HUES64 (cell line): ENCODE data around the gene ERC2.

ENCODE experiments used
- H3K27ac ChIP-seq: 2 replicates; pipeline ENCODE4 v1.7.0; 2013; ENCODE audit warnings: low read depth, low read length, inconsistent platforms
- H3K27me3 ChIP-seq: 2 replicates; pipeline ENCODE4 v1.6.1; 2013; ENCODE audit warnings: mild to moderate bottlenecking, low read length; ENCODE audit not compliant: insufficient read depth
- H3K36me3 ChIP-seq: 2 replicates; pipeline ENCODE4 v1.6.1; 2013; ENCODE audit warnings: mild to moderate bottlenecking, low read length; ENCODE audit not compliant: insufficient read depth
- H3K4me1 ChIP-seq: 2 replicates; pipeline ENCODE4 v1.6.1; 2013; ENCODE audit warnings: mild to moderate bottlenecking, low read length, moderate library complexity; ENCODE audit not compliant: insufficient read depth
- H3K4me3 ChIP-seq: 2 replicates; pipeline ENCODE4 v1.5.1; 2013; ENCODE audit warnings: mild to moderate bottlenecking, low read length, moderate library complexity
- H3K9ac ChIP-seq: 2 replicates; pipeline ENCODE4 v1.6.1; 2013; ENCODE audit warnings: mild to moderate bottlenecking, low read depth, low read length
- H3K9me3 ChIP-seq: 2 replicates; pipeline ENCODE4 v1.6.1; 2013; ENCODE audit warnings: low read depth, low read length; ENCODE audit not compliant: insufficient read depth
- whole genome bisulfite sequencing: fragments of 150-250, 120-280 bp; methylation state at CpG from one replicate; pipeline ENCODE4 v1.1.7; 2013; ENCODE audit warnings: missing lambda C conversion rate; 5-methylcytosine and 5-hydroxymethylcytosine counted together

ERC2 gene

DNA sequence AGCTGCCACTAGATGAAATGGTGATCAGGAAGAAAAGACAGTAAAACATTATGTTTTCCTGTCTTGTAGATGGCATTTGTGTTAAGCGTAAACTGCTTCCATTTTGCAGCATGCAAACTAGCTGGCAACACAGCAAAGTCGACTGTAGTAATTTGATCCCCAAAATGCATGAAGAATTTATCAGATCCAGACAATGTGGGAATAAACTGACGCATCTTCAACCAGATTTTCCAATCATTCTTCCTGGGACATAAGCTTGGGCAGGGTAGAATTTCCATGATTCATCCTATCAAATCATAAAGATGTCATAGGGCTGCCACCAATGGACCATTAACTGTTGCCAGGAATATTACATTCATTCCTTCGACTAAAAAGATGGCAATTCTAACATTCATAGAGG lies 260.3 kb downstream of the ERC2 start:
- 94% methylated on average over 3 of the region's 4 CpGs for WGBS
- no peak overlapping the region for H3K9ac ChIP-seq
- H3K4me3 ChIP-seq, result no peak overlapping the region
- no peaks in the 10 kb centered on the region for H3K27me3 ChIP-seq
- no peak overlapping the region for H3K27ac ChIP-seq
- H3K4me1 ChIP-seq, result 0 out of 2 replicates have a peak, but pooled peaks cover 4% of the 10 kb centered on the region
- peaks cover 10% of the 10 kb centered on the region for H3K9me3 ChIP-seq
- no peaks in the 10 kb centered on the region for H3K36me3 ChIP-seq

- no peak overlapping the region for H3K4me3 ChIP-seq
- 86% methylated on average over 3 of the region's 3 CpGs for WGBS
- 0 out of 2 replicates have a peak, but pooled peaks cover 4% of the 10 kb centered on the region for H3K4me1 ChIP-seq
- no peak overlapping the region for H3K27ac ChIP-seq
- H3K27me3 ChIP-seq, result no peaks in the 10 kb centered on the region
- no peaks in the 10 kb centered on the region for H3K36me3 ChIP-seq
- H3K9ac ChIP-seq, result no peak overlapping the region
- no peaks in the 10 kb centered on the region for H3K9me3 ChIP-seq
Measured at GRCh38 chr3:56205406-56205805, 262.9 kb downstream of the ERC2 start.

GRCh38 chr3:56202997-56203396 lies 265.3 kb downstream of the ERC2 start:
- Histone ChIP-seq H3K9me3 (no peaks in the 10 kb centered on the region), H3K4me1 (0 out of 2 replicates have a peak, but pooled peaks cover 4% of the 10 kb centered on the region), H3K9ac (no peak overlapping the region), H3K27ac (no peak overlapping the region), H3K36me3 (no peaks in the 10 kb centered on the region), H3K27me3 (no peaks in the 10 kb centered on the region), H3K4me3 (no peak overlapping the region)
- 93% methylated on average over 3 of the region's 4 CpGs for WGBS

DNA sequence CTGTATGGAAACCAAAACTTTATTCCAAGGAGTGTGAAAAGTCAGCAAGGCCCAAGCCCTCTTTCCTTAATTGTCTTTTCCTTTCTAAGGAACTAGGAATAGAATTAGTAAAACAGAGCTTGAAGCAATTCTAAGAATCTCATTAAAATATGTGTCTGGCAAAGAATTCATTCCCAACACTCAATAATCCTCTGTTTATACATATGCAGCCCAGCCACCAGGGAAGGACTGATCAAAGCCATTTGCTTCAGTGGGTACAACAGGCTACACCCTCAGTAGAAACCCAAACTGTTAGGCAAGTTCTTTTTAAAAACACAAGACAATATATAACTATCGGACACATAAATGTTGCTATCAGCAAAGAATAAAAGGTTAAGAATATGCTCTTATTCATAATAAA lies 266.9 kb downstream of the ERC2 start:
- H3K9ac ChIP-seq, result no peak overlapping the region
- H3K36me3 ChIP-seq, result no peaks in the 10 kb centered on the region
- H3K9me3 ChIP-seq, result no peaks in the 10 kb centered on the region
- H3K27me3 ChIP-seq, result no peaks in the 10 kb centered on the region
- 0 out of 2 replicates have a peak, but pooled peaks cover 4% of the 10 kb centered on the region for H3K4me1 ChIP-seq
- H3K27ac ChIP-seq, result no peak overlapping the region
- H3K4me3 ChIP-seq, result no peak overlapping the region
- no CpG with 5 or more reads among the region's 1 CpG for WGBS

DNA sequence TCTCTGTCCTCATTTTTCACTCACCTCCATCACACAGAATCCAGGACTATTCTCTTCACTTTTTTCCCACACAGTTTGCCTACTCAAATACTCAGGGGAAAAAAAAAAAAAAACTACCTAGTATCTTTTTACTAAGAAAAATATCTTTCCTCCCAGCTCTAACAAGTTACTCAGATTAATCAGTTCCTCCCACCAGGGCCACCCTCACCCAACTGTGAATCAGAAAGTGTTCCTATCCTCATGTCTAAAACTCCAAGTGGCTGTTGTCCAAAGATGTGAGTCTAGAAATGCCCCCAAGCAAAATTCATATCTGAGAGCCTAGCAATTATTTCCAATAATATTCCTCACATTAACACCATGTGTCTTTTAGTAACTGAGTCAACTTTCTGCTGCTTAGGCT lies 268.0 kb downstream of the ERC2 start:
- Histone ChIP-seq H3K4me1 (peaks cover 9% of the 10 kb centered on the region; the same call in 1 of the 2 replicates), H3K9me3 (no peaks in the 10 kb centered on the region), H3K27ac (no peak overlapping the region), H3K4me3 (no peak overlapping the region), H3K9ac (no peak overlapping the region), H3K36me3 (no peaks in the 10 kb centered on the region), H3K27me3 (no peaks in the 10 kb centered on the region)

DNA sequence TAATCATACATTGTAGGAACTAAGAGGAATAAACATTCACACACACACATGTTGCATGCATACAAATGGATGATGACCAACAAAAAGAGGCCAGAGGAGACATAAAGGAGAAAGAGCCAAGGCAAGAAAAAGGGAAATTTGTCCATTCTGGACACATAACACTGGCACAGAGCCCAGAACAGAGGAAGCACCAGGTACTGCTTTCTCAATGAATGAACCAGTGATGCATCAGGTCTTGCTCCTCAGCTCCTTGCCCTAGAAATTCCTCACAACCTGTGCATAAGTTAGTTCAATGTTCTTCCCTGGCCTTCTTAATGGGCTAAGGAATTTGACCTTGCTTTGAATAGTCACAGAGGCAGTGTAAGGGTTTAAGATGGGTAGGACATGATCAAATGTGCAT lies 270.3 kb downstream of the ERC2 start:
- Histone ChIP-seq H3K9me3 (no peaks in the 10 kb centered on the region), H3K4me3 (no peak overlapping the region), H3K9ac (no peak overlapping the region), H3K27me3 (no peaks in the 10 kb centered on the region), H3K27ac (no peak overlapping the region), H3K4me1 (peaks cover 9% of the 10 kb centered on the region; the same call in 1 of the 2 replicates), H3K36me3 (no peaks in the 10 kb centered on the region)

DNA sequence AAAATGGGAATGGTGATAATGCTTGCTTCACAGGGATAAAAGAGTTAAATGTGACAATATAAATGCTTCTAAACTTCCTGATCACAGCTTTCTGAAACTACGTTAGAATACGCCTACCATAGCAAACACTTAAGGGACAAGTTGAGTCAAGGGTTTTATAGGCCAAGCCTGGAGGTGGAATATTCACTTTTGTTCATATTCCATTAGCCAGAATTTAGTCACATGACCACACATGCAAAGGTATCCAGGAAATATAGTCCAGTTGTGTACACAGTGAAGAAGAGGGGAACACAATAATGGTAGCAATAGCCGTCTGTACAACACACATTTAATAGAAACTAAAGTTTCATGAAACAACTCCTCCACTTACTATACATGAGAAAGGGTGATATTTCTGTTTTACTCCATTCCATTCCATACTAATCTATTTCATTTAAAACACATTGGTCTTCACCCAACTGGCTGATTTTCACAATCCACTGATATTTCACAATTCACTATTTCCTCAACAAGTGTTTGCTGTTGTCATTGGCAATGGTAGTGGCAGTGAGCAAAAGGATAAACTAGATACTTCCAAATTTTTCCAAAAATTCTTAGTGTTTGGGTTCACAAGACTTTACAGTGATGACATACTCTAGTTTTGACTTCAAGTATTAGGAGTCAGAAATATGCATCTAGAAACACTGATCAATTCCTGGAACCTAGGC lies 270.9 kb downstream of the ERC2 start:
- Histone ChIP-seq H3K9me3 (no peaks in the 10 kb centered on the region), H3K27me3 (no peaks in the 10 kb centered on the region), H3K4me1 (peaks cover 9% of the 10 kb centered on the region; the same call in 1 of the 2 replicates), H3K27ac (no peak overlapping the region), H3K36me3 (no peaks in the 10 kb centered on the region), H3K9ac (no peak overlapping the region), H3K4me3 (no peak overlapping the region)
- WGBS, result 60% methylated on average over 3 of the region's 3 CpGs

DNA sequence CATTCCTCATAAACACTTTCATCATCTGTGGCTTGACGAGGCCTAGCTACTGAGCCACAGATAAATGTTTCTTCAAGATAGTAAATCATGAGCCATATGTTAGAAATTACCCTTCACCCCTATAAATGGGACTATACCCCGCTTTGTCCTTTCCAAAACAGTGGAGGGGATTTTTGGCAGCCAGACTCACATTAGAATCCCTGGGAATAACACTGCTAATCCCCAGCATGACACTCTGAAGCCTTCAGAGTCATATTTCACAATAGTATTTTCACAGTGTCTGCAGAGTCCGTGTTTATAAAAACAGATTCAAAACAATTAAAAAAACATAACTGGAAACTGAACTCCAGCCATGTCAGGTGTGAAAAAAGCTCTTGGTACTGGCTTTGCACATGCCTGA lies 271.6 kb downstream of the ERC2 start:
- whole genome bisulfite sequencing, result 74% methylated on average over 3 of the region's 3 CpGs
- Histone ChIP-seq H3K9me3 (no peaks in the 10 kb centered on the region), H3K27me3 (no peaks in the 10 kb centered on the region), H3K27ac (no peak overlapping the region), H3K36me3 (no peaks in the 10 kb centered on the region), H3K4me1 (peaks cover 9% of the 10 kb centered on the region; the same call in 1 of the 2 replicates), H3K4me3 (no peak overlapping the region), H3K9ac (no peak overlapping the region)

DNA sequence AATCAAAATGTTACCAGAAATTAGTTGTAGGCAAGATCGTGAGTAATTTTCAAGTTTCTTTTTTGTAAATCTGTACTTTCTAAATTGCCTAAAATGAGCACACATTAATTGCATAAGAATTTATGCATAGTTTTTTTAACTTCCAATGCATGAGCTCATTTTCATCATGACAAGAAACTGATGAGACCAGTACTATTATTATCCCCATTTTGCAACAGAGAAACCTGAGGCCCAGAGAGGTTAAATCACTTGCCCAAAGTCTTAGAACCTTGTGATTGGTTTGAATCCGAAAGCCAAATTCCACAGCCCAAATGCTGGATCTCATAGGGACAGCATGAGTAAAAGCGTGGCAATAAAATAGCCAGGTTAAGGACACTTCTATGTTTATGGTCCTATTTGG lies 274.7 kb downstream of the ERC2 start:
- no peaks in the 10 kb centered on the region for H3K36me3 ChIP-seq
- no peaks in the 10 kb centered on the region for H3K9me3 ChIP-seq
- no peak overlapping the region for H3K27ac ChIP-seq
- H3K27me3 ChIP-seq, result no peaks in the 10 kb centered on the region
- H3K4me3 ChIP-seq, result no peak overlapping the region
- no peak overlapping the region for H3K9ac ChIP-seq
- H3K4me1 ChIP-seq, result peaks cover 9% of the 10 kb centered on the region; the same call in 1 of the 2 replicates
- WGBS, result 96% methylated on average over 2 of the region's 3 CpGs

- no peak overlapping the region for H3K4me3 ChIP-seq
- H3K9me3 ChIP-seq, result no peaks in the 10 kb centered on the region
- H3K4me1 ChIP-seq, result peaks cover 9% of the 10 kb centered on the region; the same call in 1 of the 2 replicates
- H3K9ac ChIP-seq, result no peak overlapping the region
- H3K27ac ChIP-seq, result no peak overlapping the region
- H3K27me3 ChIP-seq, result no peaks in the 10 kb centered on the region
- H3K36me3 ChIP-seq, result no peaks in the 10 kb centered on the region
Measured at GRCh38 chr3:56192001-56192400, 276.3 kb downstream of the ERC2 start.

DNA sequence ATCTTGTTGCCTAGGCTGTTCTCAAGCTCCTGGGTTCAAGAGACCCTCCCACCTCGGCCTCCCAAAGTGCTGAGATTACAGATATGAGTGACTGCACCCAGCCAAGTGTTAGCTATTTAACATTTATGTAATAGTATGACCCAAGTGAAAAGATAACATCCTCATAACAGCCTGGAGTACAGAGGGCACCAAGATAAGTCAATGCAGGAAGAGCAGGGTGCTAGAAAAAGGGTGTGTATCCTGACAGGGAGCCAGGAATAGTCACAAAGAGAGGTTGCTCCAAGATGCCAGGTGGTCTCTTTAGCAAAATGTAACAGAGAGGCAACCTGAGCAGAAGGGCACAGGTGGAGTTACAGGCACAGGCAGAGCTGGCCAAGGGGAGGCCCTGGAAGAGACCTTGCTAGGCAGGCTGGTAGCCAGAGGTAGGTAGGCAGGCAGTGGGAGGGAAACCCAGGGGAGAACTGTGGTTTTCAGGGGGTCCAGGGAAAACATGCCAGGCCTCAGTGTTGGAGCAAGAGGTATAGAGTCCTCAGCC lies 277.4 kb downstream of the ERC2 start:
- H3K9ac ChIP-seq, result no peak overlapping the region
- H3K4me3 ChIP-seq, result no peak overlapping the region
- WGBS, result no CpG with 5 or more reads among the region's 1 CpG
- peaks cover 2% of the 10 kb centered on the region; the same call in 1 of the 2 replicates for H3K4me1 ChIP-seq
- H3K36me3 ChIP-seq, result no peaks in the 10 kb centered on the region
- H3K9me3 ChIP-seq, result no peaks in the 10 kb centered on the region
- H3K27me3 ChIP-seq, result no peaks in the 10 kb centered on the region
- H3K27ac ChIP-seq, result no peak overlapping the region
